OCI-LY7 (cell line): ENCODE measurements around the gene SERTM1.

ENCODE experiments used
- EZH2phosphoT487 ChIP-seq: fragments of 200-600 bp; sonication (generic); IDR thresholded peaks from 2 replicates; pipeline ENCODE4 v1.6.1; 2018; ENCODE audit warnings: low read depth, borderline replicate concordance, mild to moderate bottlenecking, mixed run types, antibody characterized with exemption, low read length, moderate library complexity, mixed read lengths
- TF ChIP-seq, protein P1 (sequence below): fragments of 200-600 bp; sonication (generic); conservative IDR thresholded peaks from 2 replicates; pipeline ENCODE4 v1.5.1; 2014; ENCODE audit warnings: mild to moderate bottlenecking, antibody characterized with exemption, low read length, moderate library complexity, mixed read lengths

GRCh38 chr13:36712770-36713169 lies 39.0 kb downstream of the SERTM1 start:
- TF ChIP-seq, protein P1, sequence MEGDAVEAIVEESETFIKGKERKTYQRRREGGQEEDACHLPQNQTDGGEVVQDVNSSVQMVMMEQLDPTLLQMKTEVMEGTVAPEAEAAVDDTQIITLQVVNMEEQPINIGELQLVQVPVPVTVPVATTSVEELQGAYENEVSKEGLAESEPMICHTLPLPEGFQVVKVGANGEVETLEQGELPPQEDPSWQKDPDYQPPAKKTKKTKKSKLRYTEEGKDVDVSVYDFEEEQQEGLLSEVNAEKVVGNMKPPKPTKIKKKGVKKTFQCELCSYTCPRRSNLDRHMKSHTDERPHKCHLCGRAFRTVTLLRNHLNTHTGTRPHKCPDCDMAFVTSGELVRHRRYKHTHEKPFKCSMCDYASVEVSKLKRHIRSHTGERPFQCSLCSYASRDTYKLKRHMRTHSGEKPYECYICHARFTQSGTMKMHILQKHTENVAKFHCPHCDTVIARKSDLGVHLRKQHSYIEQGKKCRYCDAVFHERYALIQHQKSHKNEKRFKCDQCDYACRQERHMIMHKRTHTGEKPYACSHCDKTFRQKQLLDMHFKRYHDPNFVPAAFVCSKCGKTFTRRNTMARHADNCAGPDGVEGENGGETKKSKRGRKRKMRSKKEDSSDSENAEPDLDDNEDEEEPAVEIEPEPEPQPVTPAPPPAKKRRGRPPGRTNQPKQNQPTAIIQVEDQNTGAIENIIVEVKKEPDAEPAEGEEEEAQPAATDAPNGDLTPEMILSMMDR, result no peak
- no peak for TF ChIP-seq EZH2phosphoT487
